GM21619 (cell line): ENCODE results near the gene LHFPL3.

ENCODE experiments used
- ATAC-seq: cut with Tn5 transposase; IDR thresholded peaks from one replicate; pipeline ENCODE4 v1.9.1; 2021; ENCODE audit not compliant: unreplicated experiment

Gene LHFPL3

DNA sequence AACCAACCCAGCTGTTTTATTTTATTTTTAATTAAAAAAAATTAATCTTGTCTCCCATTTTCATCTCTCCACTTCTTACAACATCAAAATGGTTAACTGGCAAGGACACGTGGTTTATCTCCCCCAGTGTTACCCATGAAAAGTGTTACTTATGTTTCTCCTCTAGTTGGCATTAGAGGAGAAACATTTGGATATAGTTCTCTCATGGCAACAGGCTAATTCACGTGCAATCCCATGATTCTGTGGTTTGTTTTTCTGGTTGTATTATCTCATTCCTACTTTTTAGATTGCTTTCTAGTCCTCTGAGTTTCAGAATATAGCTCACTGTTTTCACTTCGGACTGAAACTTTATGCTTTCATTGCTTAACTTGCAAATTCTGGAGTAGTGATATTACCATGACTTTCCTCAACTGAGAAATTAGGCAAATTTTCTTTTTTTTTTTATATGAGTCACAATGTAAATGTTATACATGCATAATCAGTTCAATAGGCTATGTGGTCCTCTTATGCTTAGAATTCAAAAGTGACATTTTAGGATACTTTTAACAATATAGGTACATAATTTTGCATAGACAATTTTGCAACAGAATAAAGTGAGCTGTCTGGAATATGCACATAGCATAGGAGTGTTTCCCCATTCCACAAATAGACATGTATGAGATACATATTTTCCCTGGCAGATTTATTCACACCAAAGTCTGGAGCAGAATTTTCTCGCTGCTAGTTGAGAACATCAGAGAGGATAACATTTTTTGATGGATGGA, 43.0 kb downstream of the LHFPL3 start:
- no peak for ATAC-seq

DNA sequence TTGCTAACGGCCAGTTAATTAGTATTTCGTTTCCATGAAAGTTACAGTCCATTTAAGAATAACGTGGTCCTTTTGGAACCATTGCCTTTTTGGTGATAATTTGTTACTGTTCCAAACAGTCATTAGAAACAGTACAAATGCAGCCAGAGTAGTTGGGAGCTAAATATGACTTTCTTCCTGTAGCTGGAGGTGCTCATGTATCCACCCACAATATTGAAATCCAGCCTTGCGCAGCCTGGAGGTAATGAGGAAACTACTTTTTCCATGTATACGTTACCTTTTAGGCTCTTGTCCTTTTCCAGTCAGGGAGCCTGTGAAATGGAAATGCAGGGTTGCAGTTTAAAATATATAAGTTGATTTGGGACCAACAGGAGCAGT, 43.6 kb downstream of the LHFPL3 start:
- no peak for ATAC-seq

DNA sequence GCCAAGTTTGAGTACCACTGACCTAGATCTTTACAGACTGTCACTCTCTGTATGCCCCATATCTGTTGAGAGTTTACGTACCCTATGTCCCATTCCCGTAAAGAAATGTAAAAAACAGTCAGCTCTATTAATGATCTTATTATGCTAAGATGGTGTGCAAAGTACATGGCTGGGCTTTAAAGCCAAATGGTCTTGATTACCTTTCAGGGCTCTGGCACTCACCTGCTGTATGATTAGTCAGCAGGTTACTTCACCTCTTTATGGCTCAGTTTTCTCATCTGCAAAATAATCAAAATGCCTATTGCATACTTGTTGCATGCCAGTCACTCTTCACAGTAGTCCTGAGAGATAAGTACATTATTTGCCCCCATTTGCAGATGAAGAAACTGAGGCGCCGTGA, 54.2 kb downstream of the LHFPL3 start:
- no peak for ATAC-seq

DNA sequence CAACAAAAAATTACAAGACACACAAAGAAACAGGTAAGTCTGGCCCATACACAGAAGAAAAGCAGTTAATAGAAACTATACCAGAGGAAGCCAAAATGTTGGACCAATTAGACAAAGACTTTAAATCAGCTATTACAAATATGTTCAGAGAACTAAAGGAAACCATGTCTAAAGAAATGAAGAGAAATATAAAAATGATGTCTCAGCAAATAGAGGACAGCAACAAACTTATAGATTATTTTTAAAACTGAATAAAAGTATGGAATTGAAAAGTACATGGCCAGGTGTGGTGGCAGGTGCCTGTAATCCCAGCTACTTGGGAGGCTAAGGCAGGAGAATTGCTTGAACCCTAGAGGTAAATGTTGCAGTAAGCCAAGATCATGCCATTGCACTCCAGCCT, 58.5 kb downstream of the LHFPL3 start:
- ATAC-seq = no peak

DNA sequence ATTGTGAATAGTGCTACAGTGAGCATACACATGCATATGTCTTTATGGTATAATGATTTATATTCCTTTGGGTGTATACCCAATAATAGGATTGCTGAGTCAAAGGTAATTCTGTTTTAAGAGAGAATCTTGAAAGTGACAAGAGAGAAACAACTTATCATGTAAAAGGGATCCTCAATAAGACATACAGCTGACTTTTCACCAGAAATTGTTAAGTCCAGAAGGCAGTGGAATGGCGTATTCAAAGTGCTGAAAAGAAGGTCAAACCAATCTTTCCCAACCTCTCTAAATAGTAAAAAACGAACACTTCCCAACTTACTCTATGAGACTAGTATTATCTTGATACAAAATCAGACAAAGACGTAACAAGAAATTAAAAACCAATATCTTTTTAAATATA, 59.8 kb downstream of the LHFPL3 start:
- ATAC-seq = no peak

DNA sequence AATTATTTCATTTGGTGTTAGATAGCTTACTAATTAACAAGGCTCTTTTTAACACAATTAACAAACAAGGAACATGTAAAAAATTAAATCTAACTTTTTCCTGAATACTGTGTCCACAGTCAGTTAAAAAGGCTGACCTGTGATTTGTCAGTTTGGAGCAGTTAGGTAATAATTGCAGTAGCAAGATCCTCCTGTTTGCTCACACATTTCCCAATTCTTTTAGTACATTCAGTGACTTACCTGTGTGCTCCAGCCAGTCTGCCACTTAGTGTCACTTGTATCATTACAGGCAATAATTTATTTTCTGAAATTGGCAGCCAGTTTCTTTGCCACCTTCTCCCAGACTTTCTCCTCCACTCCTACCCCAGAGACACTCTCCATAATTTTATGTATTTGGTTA, 66.8 kb downstream of the LHFPL3 start:
- no peak for ATAC-seq

DNA sequence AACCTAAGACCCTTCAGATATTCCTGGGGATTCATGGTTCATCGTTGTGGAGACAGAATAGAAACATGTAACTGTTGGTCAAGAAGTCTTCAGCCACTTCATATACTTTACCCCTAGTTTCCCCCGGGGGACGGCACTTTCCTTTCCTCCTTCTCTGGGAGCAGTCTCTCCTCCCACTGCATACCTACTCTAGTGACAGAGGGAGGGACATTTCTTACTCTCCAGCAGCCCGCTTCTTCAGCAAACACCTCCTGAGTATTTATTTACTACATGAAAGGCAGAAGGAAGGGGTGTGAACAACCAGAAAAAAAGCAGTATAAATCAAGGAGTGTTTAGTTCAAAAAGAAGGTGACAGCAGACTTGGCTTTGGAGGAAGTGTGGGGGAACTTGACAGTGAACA, 69.0 kb downstream of the LHFPL3 start:
- no peak for ATAC-seq

DNA sequence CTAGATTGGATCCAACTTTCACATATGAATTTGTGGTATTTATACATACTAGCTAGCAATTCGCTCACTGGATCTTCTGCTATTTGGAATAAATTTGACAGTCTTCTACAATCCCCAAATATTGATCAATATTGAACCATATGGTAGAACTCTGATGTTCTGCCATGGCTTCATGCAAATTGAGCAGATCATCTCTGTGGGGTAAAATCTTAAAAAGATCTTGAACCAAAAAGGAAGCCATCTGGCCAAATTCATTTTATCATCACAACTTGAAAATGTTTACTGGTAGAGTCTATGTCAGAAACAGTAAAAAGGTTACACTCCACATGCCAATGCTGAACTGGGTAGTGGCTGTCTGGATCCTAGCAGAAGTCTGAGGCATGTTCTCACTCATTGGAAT, 80.0 kb downstream of the LHFPL3 start:
- ATAC-seq = no peak

DNA sequence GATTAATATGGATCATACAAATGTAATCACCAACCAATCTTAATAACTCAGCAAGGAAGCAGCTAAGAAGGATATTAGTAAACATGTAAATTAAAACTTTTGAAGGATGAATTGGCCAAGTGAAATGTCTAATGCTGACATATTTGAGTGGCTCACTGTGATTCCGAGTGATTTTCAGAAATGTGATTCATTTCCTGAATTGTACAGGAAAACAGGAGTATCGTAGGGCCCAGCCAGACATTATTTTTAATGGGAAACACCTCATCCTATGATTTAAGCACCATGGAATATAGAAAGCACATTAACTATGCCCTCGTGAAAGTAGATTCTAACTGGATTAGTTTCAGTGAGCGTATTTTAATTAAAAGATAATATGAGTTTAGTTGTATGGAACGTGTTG, 82.3 kb downstream of the LHFPL3 start:
- no peak for ATAC-seq

DNA sequence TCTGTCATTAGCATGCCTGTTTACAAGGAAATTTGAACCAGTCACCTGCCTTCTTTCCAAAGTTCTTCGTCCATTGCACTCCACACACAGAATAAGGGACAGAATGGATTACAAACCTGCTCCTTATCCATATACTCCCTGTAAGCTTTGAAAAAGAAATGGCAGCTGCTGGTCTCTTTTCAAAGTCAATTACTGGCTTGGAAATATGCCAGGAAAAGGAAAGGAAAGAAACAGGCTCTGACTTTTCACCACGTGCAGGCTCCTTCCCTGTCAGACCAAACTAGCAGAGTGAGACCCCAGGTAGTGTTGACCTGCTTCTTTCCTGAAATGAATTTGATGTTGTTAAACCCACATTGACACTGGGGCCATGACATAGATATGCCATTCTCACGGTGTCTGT, 84.5 kb downstream of the LHFPL3 start:
- ATAC-seq = no peak

DNA sequence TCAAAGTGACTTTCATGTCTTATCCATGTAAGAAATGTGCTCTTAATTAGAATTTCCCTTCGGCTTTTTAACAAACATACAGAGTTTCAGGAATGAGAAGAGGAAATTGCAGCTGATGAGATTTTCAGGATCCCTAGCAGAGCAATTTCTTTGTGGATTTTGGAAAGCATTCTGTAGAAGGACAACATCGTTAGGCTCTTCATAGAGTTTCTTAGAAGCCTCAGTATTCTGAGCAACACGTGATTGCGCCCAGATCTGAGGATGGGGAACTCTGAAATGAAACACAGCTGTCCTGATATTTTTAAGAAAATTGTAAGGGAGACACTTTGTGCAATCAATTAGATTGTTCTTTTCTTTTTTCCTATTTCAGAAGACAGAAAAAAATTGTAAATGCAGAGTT, 85.8 kb downstream of the LHFPL3 start:
- ATAC-seq = no peak

DNA sequence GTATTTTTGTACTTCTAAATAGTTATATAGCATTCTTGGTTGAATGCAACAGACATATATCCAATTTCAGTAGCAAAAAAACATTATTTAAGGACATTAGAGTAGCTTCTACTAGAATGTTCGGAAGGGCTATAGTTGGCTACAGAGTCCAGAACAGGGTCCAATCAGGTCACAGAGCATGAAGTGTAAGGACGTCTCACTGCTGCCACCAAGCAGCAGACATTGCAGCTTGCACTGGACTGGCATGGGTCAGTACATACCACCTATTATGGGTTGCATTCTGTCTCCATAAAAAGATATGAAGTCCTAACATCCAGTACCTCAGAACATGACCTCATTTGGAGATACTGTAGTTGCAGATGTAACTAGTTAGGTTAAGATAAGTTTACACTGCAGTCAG, 87.3 kb downstream of the LHFPL3 start:
- ATAC-seq = no peak

DNA sequence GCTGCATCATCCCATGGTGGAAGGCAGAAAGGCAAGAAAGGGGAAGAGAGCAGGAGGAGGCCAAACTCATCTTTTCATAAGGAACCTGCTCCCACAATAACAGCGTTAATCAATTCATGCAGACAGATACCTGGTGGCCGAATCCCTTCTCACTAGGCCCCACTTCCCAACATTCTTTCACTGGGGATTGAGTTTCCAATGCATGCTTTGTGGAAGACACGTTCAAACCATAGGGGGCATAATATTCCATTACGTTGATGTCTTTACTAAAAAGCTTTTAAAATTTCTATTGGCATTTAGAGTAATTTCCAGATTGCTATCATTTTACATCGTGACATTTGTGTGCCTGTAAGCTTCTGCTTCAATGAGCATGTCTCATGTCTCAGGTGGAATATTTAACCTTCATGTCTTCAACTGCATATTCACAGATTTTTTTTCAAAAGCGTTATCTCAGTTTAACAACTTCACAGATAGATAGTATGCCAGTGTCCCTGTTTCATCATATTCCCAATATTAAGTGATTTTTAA, 88.5 kb downstream of the LHFPL3 start:
- no peak for ATAC-seq

DNA sequence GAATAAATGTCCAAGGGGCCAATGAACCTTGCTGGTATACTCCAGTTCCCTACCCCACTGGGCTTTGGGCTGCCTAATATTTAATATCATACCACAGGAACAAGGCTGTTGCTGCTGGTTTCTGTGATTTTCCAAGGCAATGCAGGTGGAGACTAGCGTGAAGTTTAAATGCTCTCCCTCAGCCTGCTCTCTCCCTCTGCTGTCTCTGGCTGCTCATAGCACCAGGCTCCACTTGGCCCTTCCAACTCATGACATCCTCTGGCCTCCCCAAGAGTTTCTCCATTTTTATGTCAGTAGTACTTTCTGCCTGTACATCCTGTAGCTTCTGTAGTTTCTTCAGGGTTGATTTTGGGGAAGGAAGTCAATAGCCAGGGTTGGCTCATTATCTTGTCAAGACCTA, 103.5 kb downstream of the LHFPL3 start:
- no peak for ATAC-seq

DNA sequence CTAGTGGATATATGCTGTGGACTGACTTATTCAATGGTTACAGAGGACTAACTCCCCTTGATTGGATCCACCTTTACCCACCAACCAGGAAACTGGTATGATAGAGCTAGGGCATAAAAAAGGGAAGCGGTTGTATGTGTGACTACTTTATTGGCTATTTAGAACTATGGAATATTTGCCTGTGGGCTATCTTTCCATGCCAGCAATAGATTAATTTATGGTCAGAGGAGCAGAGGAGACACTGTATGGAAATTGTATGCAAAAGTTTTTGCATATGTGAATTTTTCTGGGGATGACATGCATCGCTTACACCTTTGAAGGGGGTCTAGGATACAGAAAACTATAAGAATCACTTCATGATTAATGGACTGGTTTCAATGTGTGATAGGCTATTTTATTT, 105.7 kb downstream of the LHFPL3 start:
- no peak for ATAC-seq

DNA sequence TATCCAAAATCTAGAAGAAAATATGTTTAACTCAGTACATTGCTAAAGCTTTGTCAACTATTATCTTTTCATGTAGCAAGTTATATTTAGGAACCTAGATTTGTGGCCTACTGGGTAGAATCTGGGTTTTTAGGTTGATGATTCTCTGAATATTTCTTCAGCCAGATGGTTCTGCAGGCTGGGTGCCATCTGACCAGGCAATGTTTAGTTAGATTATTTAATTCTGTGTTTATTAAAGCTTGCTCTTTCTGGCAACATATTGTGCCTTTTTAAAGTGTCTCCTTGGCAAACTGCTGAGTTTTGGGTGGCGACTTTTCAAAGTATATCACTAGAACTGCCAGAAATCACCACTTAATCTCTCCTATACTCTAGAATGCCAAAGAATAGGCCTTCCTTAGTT, 114.1 kb downstream of the LHFPL3 start:
- ATAC-seq = no peak

DNA sequence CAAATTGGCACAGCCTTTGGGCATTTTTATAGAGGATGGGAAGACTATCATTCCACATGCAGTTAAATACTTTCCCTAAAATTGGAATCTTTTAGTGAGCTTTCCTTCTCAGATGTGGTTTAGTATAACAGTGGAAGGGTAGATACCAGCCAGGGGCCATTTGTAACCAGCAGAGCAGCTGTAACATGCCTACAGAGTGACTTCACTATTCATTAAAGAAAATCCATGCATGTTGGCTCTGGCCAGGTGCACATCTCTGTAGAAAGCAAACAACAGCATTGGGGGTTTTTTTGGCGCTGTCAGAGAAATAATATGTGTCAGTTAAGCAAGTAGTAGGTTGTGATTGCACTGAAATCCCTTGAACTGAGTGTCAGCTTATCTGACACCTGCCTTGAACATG, 115.6 kb downstream of the LHFPL3 start:
- ATAC-seq = no peak

DNA sequence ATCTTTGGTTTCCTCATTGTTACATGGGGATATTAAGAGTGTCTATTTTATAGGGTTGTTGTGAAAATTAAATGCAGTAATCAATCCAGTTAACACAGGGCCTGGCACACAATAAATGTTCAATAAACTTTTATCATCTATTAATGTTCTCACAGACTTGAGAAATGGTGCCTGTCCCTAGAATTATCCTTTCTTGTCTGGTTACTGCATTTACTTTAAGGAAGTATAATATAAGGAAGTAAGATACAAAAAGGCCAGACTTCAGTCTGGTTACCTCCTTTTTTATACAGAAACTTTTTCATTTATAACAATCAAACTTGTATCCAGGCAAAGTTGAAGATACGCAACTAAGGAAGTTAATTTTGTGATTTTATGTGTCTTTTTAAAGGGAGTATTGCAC, 117.0 kb downstream of the LHFPL3 start:
- ATAC-seq = no peak

DNA sequence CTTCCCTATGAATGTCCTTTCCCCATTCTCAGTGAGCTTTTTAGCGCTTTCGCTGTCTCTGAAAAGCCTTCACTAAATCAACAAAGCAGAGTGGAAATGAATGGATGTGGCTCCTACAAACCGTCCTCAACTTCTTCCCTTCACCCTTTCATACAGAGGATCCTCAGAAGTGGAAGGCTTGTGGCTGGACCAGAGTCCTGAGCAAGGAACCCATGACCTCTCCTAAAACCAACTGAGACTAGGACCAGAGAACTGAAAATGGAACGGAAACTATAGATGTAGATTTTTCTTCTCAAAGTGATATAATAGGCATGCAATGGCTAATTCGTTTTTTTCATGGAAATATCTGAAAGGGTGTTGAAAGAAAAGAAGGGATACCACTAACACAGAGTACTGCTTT, 122.5 kb downstream of the LHFPL3 start:
- no peak for ATAC-seq

DNA sequence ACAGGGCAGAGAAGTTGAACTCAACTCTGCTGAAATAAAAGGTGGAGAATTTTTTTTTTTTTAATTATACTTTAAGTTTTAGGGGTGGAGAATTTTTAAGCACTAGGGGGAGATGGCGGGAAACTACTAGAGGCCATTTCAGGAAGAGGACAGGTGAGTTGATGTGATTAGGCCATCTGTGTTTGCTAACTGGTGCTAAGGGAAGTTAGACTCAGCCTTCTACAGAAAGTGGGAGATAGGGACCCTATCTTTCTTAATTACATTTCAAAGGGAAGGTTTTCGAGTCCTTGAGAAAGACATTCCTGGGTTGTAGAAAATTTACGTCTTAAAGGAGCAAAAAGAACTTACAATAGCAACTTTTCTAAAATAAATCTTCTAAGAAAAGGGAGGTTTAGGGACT, 124.8 kb downstream of the LHFPL3 start:
- no peak for ATAC-seq

DNA sequence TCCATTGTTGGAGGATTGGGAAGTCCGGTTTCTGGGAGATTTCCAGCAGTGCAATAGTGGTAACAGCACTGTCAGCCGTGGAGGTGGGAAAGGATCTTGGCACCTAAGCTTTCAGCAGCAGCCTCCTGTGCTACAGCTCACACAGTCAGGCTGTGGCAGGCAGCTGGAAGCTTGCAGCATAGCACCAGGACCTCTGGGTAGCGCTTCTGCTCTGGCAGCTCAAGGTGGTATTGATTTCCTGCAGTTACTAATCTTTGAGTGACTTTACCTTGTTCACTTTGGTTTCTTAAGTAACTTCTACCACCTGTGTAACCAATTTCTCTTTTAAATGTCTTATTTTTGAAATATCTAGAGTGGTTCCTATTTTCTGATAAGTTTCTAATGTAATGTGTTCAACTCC, 130.5 kb downstream of the LHFPL3 start:
- ATAC-seq = no peak

DNA sequence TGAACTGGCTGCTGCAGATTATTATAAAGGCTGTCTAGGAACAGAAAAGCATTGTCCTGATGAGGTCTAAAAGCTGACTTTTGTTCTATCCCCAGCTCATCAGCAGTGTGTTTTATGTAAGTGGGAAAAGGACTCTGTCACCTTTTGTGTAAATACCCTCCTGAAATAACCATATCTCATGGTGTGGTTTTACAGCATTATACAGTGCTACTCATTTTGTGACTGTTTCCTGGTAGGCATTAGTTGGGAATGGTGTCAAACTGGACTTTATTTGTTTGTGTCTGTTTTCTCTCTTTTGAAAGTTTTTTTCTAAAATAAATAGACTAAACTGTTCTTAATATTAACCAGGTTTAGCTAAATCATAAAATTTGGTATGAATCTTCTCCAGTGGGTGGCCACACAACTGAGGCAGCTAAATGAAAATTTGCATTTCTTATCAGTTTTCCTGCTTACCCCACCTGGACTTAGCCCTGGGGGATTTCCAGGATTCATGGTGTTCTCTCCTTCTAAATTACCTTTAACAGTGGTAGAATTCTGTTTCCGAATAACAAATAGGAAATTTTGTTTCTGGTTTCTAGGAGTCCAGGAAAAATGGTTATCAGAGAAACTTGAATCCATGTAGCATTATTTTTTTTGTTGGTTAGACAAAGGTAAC, 140.9 kb downstream of the LHFPL3 start:
- ATAC-seq = no peak

DNA sequence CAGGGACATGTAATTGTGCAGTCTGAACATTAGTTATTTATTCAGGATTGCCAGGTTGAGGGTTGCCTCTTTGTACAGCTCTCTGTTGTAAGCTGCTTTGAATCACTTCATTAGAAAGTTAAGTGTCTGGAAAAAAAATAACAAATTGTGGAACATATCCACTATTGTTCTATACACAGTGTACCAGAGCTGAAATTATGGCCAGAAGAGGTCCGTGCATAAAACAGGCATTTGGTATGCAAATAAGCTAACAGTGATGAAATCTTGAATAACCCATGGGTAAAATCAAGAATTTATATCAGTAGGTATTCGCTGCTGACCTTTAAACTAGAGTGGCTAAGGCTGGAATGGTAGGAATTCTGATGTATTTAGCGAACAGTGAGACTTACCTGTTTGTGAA, 152.1 kb downstream of the LHFPL3 start:
- ATAC-seq = no peak
